DND-41 (cell line): ENCODE measurements around the gene MAGI1.

Source experiments
- ATAC-seq: fragments of 200-7000 bp; cut with Tn5 transposase; 3 replicates; pipeline ENCODE4 v1.9.1; 2021; ENCODE audit warnings: low read depth; ENCODE audit not compliant: insufficient read depth
- DNase-seq: peaks from one replicate; pipeline ENCODE4 v3.0.0-alpha.2; 2020
- H2AFZ ChIP-seq: 2 replicates; pipeline ENCODE4 v1.6.0; 2012; ENCODE audit warnings: low read depth, low read length
- H3K27ac ChIP-seq: 2 replicates; pipeline ENCODE4 v1.5.1; 2012; ENCODE audit warnings: low read length, inconsistent platforms
- H3K27me3 ChIP-seq: fragments of 200-600 bp; sonication (generic); 2 replicates; pipeline ENCODE4 v1.6.0; 2012; ENCODE audit warnings: low read length, mild to moderate bottlenecking, inconsistent platforms; ENCODE audit not compliant: insufficient read depth, poor library complexity
- H3K36me3 ChIP-seq: 2 replicates; pipeline ENCODE4 v1.5.1; 2012; ENCODE audit warnings: low read length, inconsistent platforms; ENCODE audit not compliant: insufficient read depth
- H3K4me1 ChIP-seq: 2 replicates; pipeline ENCODE4 v1.5.1; 2012; ENCODE audit warnings: mild to moderate bottlenecking, low read length; ENCODE audit not compliant: insufficient read depth
- H3K4me2 ChIP-seq: 2 replicates; pipeline ENCODE4 v1.6.0; 2012; ENCODE audit warnings: mild to moderate bottlenecking, moderate library complexity, low read length, inconsistent platforms; ENCODE audit not compliant: insufficient read depth
- H3K4me3 ChIP-seq, 2 experiments: fragments of 200-600 bp in 1 of 2; shearing (Covaris generic) in 1 of 2; 2 replicates each; pipeline ENCODE4 v1.5.1; 2012 to 2016; ENCODE audit warnings: inconsistent platforms in 2 of 2, low read length in 2 of 2, mild to moderate bottlenecking in 2 of 2, low read depth in 1 of 2, moderate library complexity in 1 of 2
- H3K79me2 ChIP-seq: 2 replicates; pipeline ENCODE4 v1.6.0; 2012; ENCODE audit warnings: low read length, inconsistent platforms; ENCODE audit not compliant: insufficient read depth
- H3K9ac ChIP-seq: 2 replicates; pipeline ENCODE4 v1.6.0; 2012; ENCODE audit warnings: low read depth, mild to moderate bottlenecking, inconsistent platforms, low read length, moderate library complexity
- H3K9me3 ChIP-seq: 2 replicates; pipeline ENCODE4 v1.5.1; 2012; ENCODE audit warnings: low read length, moderate library complexity, mild to moderate bottlenecking, inconsistent platforms; ENCODE audit not compliant: insufficient read depth, severe bottlenecking
- H4K20me1 ChIP-seq: 2 replicates; pipeline ENCODE4 v1.6.0; 2012; ENCODE audit warnings: low read length; ENCODE audit not compliant: insufficient read depth
- CTCF ChIP-seq: IDR thresholded peaks from 2 replicates; pipeline ENCODE4 v1.5.1; 2012; ENCODE audit warnings: borderline replicate concordance, low read length, moderate library complexity, mild to moderate bottlenecking; ENCODE audit not compliant: poor library complexity, severe bottlenecking; ENCODE audit errors: extremely low read depth
- EZH2 ChIP-seq: IDR thresholded peaks from 3 replicates; pipeline ENCODE4 v1.6.1; 2012; ENCODE audit warnings: borderline replicate concordance, low read depth, mild to moderate bottlenecking, moderate library complexity, low read length, inconsistent platforms; ENCODE audit not compliant: severe bottlenecking

Gene MAGI1

GRCh38 chr3:65703026-65703425, 335.7 kb downstream of the MAGI1 start:
- Histone ChIP-seq H3K4me2 (no peak overlapping the region), H3K36me3 (no peaks in the 10 kb centered on the region), H3K4me3 (no peak overlapping the region), H3K27me3 (no peaks in the 10 kb centered on the region), H3K9me3 (no peaks in the 10 kb centered on the region), H2AFZ (no peak overlapping the region), H3K27ac (no peak overlapping the region), H3K79me2 (no peaks in the 10 kb centered on the region), H3K9ac (no peak overlapping the region), H3K4me1 (no peaks in the 10 kb centered on the region), H4K20me1 (no peaks in the 10 kb centered on the region)
- ATAC-seq (no peak), DNase-seq (no peak)
- no peak for TF ChIP-seq CTCF
- no peak for TF ChIP-seq EZH2

GRCh38 chr3:65702202-65702601, 336.5 kb downstream of the MAGI1 start:
- no peaks in the 10 kb centered on the region for H3K9me3 ChIP-seq
- no peak overlapping the region for H3K4me2 ChIP-seq
- no peaks in the 10 kb centered on the region for H4K20me1 ChIP-seq
- no peak for ATAC-seq
- TF ChIP-seq EZH2 (no peak), CTCF (no peak)
- no peak overlapping the region for H3K9ac ChIP-seq
- no peak overlapping the region for H2AFZ ChIP-seq
- H3K36me3 ChIP-seq: no peaks in the 10 kb centered on the region
- H3K79me2 ChIP-seq: no peaks in the 10 kb centered on the region
- no peaks in the 10 kb centered on the region for H3K27me3 ChIP-seq
- no peak overlapping the region for H3K27ac ChIP-seq
- DNase-seq: no peak
- H3K4me1 ChIP-seq: no peaks in the 10 kb centered on the region
- H3K4me3 ChIP-seq: no peak overlapping the region

GRCh38 chr3:65701516-65701915, 337.2 kb downstream of the MAGI1 start:
- TF ChIP-seq CTCF: no peak
- TF ChIP-seq EZH2: no peak
- no peaks in the 10 kb centered on the region for H4K20me1 ChIP-seq
- no peaks in the 10 kb centered on the region for H3K36me3 ChIP-seq
- H3K4me1 ChIP-seq: no peaks in the 10 kb centered on the region
- no peak overlapping the region for H3K27ac ChIP-seq
- no peak overlapping the region for H3K4me2 ChIP-seq
- H2AFZ ChIP-seq: no peak overlapping the region
- no peak overlapping the region for H3K4me3 ChIP-seq
- H3K27me3 ChIP-seq: no peaks in the 10 kb centered on the region
- no peaks in the 10 kb centered on the region for H3K79me2 ChIP-seq
- no peak for DNase-seq
- ATAC-seq: no peak
- no peak overlapping the region for H3K9ac ChIP-seq
- no peaks in the 10 kb centered on the region for H3K9me3 ChIP-seq

DNA sequence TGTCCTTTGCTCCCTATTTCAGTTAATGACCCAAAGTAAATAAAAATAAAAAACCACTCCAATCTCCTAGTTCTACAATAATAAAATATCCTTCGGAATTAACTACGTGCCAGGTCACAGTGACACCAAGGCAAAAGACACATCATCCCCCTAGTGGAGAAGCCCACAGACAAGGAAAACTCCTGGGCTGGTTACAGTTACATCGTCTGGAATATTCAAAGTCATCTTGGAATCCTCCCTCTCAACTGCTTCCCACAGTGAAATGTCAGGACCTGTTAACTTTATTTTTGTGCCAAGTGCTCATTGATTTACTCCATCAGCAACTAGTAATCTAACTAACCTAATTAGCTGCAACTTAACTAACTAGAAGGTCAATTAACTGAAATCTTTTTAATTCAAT, 349.3 kb downstream of the MAGI1 start:
- no peak for TF ChIP-seq EZH2
- TF ChIP-seq CTCF: no peak

More for the DNA sequence above, 349.3 kb downstream of the MAGI1 start:
- Histone ChIP-seq H3K4me3 (no peak overlapping the region), H4K20me1 (no peaks in the 10 kb centered on the region), H3K27me3 (no peaks in the 10 kb centered on the region), H3K4me2 (no peak overlapping the region), H3K36me3 (no peaks in the 10 kb centered on the region), H3K4me1 (no peaks in the 10 kb centered on the region), H3K27ac (no peak overlapping the region), H2AFZ (no peak overlapping the region), H3K9ac (no peak overlapping the region), H3K9me3 (no peaks in the 10 kb centered on the region), H3K79me2 (no peaks in the 10 kb centered on the region)
- DNase-seq: no peak
- no peak for ATAC-seq
